KOPT-K1 (cell line): ENCODE results near the gene RALGAPA1.
"Not testable (repeated sequence)": the region's sequence is repeated elsewhere in the genome, so short reads cannot be mapped to it uniquely, and the experiment has no call there.

Source experiments
- H3K27ac ChIP-seq: fragments of 200-600 bp; sonication (generic); 2 replicates; pipeline ENCODE4 v1.5.1; 2016; ENCODE audit warnings: antibody characterized with exemption, mild to moderate bottlenecking, low read depth, low read length; ENCODE audit not compliant: poor library complexity, severe bottlenecking
- H3K36me3 ChIP-seq: fragments of 200-600 bp; sonication (generic); 2 replicates; pipeline ENCODE4 v1.5.1; 2017; ENCODE audit warnings: antibody characterized with exemption, mild to moderate bottlenecking, low read length, moderate library complexity; ENCODE audit not compliant: insufficient read depth
- H3K9me3 ChIP-seq: fragments of 200-600 bp; sonication (generic); 2 replicates; pipeline ENCODE4 v1.5.1; 2017; ENCODE audit warnings: antibody characterized with exemption, low read length, mild to moderate bottlenecking; ENCODE audit not compliant: insufficient read depth, poor library complexity, severe bottlenecking

The RALGAPA1 gene

GRCh38 chr14:35607380-35607779 is 201.7 kb downstream of the RALGAPA1 start:
- Histone ChIP-seq H3K27ac (no peak overlapping the region), H3K9me3 (peaks cover 3% of the 10 kb centered on the region), H3K36me3 (peaks cover 20% of the 10 kb centered on the region)

GRCh38 chr14:35600253-35600652 is 208.8 kb downstream of the RALGAPA1 start:
- H3K36me3 ChIP-seq: peaks cover 24% of the 10 kb centered on the region
- no peak overlapping the region for H3K27ac ChIP-seq
- H3K9me3 ChIP-seq: no peaks in the 10 kb centered on the region

- Histone ChIP-seq H3K9me3 (peaks cover 4% of the 10 kb centered on the region), H3K36me3 (0 out of 2 replicates have a peak, but pooled peaks cover 3% of the 10 kb centered on the region), H3K27ac (no peak overlapping the region)
Observed at GRCh38 chr14:35594616-35595015, 214.5 kb downstream of the RALGAPA1 start.

- not testable (repeated sequence) for H3K9me3 ChIP-seq, H3K27ac ChIP-seq, H3K36me3 ChIP-seq
Observed at GRCh38 chr14:35587373-35587772, 221.7 kb downstream of the RALGAPA1 start.

GRCh38 chr14:35578639-35579038 is 230.5 kb downstream of the RALGAPA1 start:
- Histone ChIP-seq H3K9me3 (no peaks in the 10 kb centered on the region), H3K27ac (no peak overlapping the region), H3K36me3 (no peaks in the 10 kb centered on the region)

- Histone ChIP-seq H3K36me3 (no peaks in the 10 kb centered on the region), H3K9me3 (no peaks in the 10 kb centered on the region), H3K27ac (no peak overlapping the region)
Observed at GRCh38 chr14:35578135-35578534, 231.0 kb downstream of the RALGAPA1 start.

GRCh38 chr14:35576856-35577255 is 232.2 kb downstream of the RALGAPA1 start:
- no peaks in the 10 kb centered on the region for H3K36me3 ChIP-seq
- no peak overlapping the region for H3K27ac ChIP-seq

GRCh38 chr14:35576260-35576659 is 232.8 kb downstream of the RALGAPA1 start:
- no peaks in the 10 kb centered on the region for H3K9me3 ChIP-seq
- no peak overlapping the region for H3K27ac ChIP-seq
- no peaks in the 10 kb centered on the region for H3K36me3 ChIP-seq

More at GRCh38 chr14:35576856-35577255, 232.2 kb downstream of the RALGAPA1 start:
- no peaks in the 10 kb centered on the region for H3K9me3 ChIP-seq

GRCh38 chr14:35573911-35574310 is 235.2 kb downstream of the RALGAPA1 start:
- H3K9me3 ChIP-seq: no peaks in the 10 kb centered on the region
- H3K27ac ChIP-seq: no peak overlapping the region
- no peaks in the 10 kb centered on the region for H3K36me3 ChIP-seq

GRCh38 chr14:35571598-35571997 is 237.5 kb downstream of the RALGAPA1 start:
- H3K36me3 ChIP-seq: no peaks in the 10 kb centered on the region
- no peak overlapping the region for H3K27ac ChIP-seq
- no peaks in the 10 kb centered on the region for H3K9me3 ChIP-seq

- Histone ChIP-seq H3K9me3 (no peaks in the 10 kb centered on the region), H3K36me3 (no peaks in the 10 kb centered on the region), H3K27ac (no peak overlapping the region)
Observed at GRCh38 chr14:35565871-35566464, 243.1 kb downstream of the RALGAPA1 start.

GRCh38 chr14:35558680-35559079 is 250.4 kb downstream of the RALGAPA1 start:
- no peaks in the 10 kb centered on the region for H3K36me3 ChIP-seq
- no peaks in the 10 kb centered on the region for H3K9me3 ChIP-seq
- no peak overlapping the region for H3K27ac ChIP-seq

GRCh38 chr14:35557221-35557747 is 251.8 kb downstream of the RALGAPA1 start:
- no peaks in the 10 kb centered on the region for H3K36me3 ChIP-seq
- no peaks in the 10 kb centered on the region for H3K9me3 ChIP-seq
- H3K27ac ChIP-seq: no peak overlapping the region

GRCh38 chr14:35556548-35556947 is 252.5 kb downstream of the RALGAPA1 start:
- H3K9me3 ChIP-seq: no peaks in the 10 kb centered on the region
- H3K27ac ChIP-seq: no peak overlapping the region

GRCh38 chr14:35553808-35554207 is 255.3 kb downstream of the RALGAPA1 start:
- Histone ChIP-seq H3K27ac (no peak overlapping the region), H3K9me3 (no peaks in the 10 kb centered on the region), H3K36me3 (no peaks in the 10 kb centered on the region)

More at GRCh38 chr14:35556548-35556947, 252.5 kb downstream of the RALGAPA1 start:
- no peaks in the 10 kb centered on the region for H3K36me3 ChIP-seq

- no peaks in the 10 kb centered on the region for H3K9me3 ChIP-seq
Observed at GRCh38 chr14:35551081-35551480, 258.0 kb downstream of the RALGAPA1 start.

More at GRCh38 chr14:35551081-35551480, 258.0 kb downstream of the RALGAPA1 start:
- no peak overlapping the region for H3K27ac ChIP-seq
- H3K36me3 ChIP-seq: no peaks in the 10 kb centered on the region
